Measurements from ENCODE around the gene LRRC70.
"Not testable (repeated sequence)": the region's sequence is repeated elsewhere in the genome, so short reads cannot be mapped to it uniquely, and the experiment has no call there.

The LRRC70 gene

GRCh38 chr5:62578540-62578939 is at the start of gene LRRC70:
Gene LRRC70, plus strand, starts transcription at chr5:62578819. Its CDS starts 620 bp downstream, at chr5:62579439.
- no peak for DNase-seq

- no peak for DNase-seq
These were observed 45.0 kb upstream of the LRRC70 start for GRCh38 chr5:62533597-62533996.

- no peak for DNase-seq
These were observed 44.0 kb upstream of the LRRC70 start for GRCh38 chr5:62534461-62535236.

GRCh38 chr5:62536232-62536631 is 42.4 kb upstream of the LRRC70 start:
- DNase-seq, result no peak

- no peak for DNase-seq
These were observed 41.8 kb upstream of the LRRC70 start for GRCh38 chr5:62536783-62537182.

GRCh38 chr5:62538017-62538942 is 40.3 kb upstream of the LRRC70 start:
- no peak for DNase-seq

- no peak for DNase-seq
These were observed 35.9 kb upstream of the LRRC70 start for GRCh38 chr5:62542720-62543119.

GRCh38 chr5:62547945-62548630 is 30.5 kb upstream of the LRRC70 start:
- no peak for DNase-seq

- no peak for DNase-seq
These were observed 28.5 kb upstream of the LRRC70 start for GRCh38 chr5:62550103-62550502.

- DNase-seq, result no peak
These were observed 22.7 kb upstream of the LRRC70 start for GRCh38 chr5:62555930-62556329.

GRCh38 chr5:62558941-62559340 is 19.7 kb upstream of the LRRC70 start:
- DNase-seq, result no peak

GRCh38 chr5:62560786-62561185 is 17.8 kb upstream of the LRRC70 start:
- DNase-seq, result no peak

- no peak for DNase-seq
These were observed 16.7 kb upstream of the LRRC70 start for GRCh38 chr5:62561896-62562295.

- DNase-seq, result no peak
These were observed 15.8 kb upstream of the LRRC70 start for GRCh38 chr5:62562867-62563266.

- no peak for DNase-seq
These were observed 14.5 kb upstream of the LRRC70 start for GRCh38 chr5:62564101-62564500.

- not testable (repeated sequence) for DNase-seq
These were observed 12.9 kb upstream of the LRRC70 start for GRCh38 chr5:62565740-62566139.

- DNase-seq, result no peak
These were observed 10.5 kb upstream of the LRRC70 start for GRCh38 chr5:62568143-62568542.

- DNase-seq, result no peak
These were observed 9.7 kb upstream of the LRRC70 start for GRCh38 chr5:62568800-62569432.

- no peak for DNase-seq
These were observed 9.1 kb upstream of the LRRC70 start for GRCh38 chr5:62569470-62569869.

GRCh38 chr5:62572918-62573514 is 5.6 kb upstream of the LRRC70 start:
- no peak for DNase-seq

GRCh38 chr5:62574599-62574998 is 4.0 kb upstream of the LRRC70 start:
- DNase-seq, result no peak

- DNase-seq, result no peak
These were observed 3.6 kb upstream of the LRRC70 start for GRCh38 chr5:62575066-62575465.
